ENCODE results near the gene ARL16. TPM values are rescaled to one million over a fixed set of nuclear protein-coding genes. Genes with fewer than 3 reads are reported as not detected.

The ARL16 gene
- total RNA-seq, 1 experiment from 2014 or later, result 52.7 TPM

DNA sequence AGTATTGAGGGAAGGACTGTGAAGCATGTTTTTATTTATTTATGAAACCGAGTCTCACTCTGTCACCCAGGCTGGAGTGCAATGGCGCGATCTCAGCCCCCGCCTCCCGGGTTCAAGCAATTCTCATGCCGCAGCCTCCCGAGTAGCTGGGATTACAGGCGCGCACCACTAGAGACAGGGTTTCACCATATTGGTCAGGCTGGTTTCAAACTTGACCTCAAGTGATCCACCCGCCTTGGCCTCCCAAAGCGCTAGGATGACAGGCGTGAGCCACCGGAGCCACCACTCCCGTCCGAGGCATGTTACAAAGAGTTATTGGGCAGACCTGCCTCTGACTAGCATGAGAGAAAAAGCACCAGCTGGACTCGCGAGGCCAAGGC, 22.6 kb upstream of the ARL16 start:
- CTCF ChIA-PET, result no interaction called here
- no peak overlapping the region for H3K4me3 ChIP-seq (ENCODE audit: low read depth in 2 of 2, low read length in 2 of 2)
- H3K9me3 ChIP-seq (ENCODE audit: control insufficient read depth, insufficient read depth, low read depth, low read length), result no peaks in the 10 kb centered on the region
- ATAC-seq, result no peak
- POLR2A ChIA-PET, result no interaction called here
- no peak for DNase-seq (ENCODE audit: low read depth, low spot score)
- H3K27ac ChIP-seq (ENCODE audit: low read length), result no peak overlapping the region
- TF ChIP-seq POLR2AphosphoS5 (IDR thresholded peaks at IDR 0.05; ENCODE audit: low read depth, low read length) (no peak), SIN3A (IDR thresholded peaks at IDR 0.05; ENCODE audit: borderline replicate concordance, insufficient read depth, low read depth, low read length) (no peak), TCF7L2 (IDR thresholded peaks at IDR 0.05; ENCODE audit: low read depth, low read length) (no peak)
- TF ChIP-seq, protein P1, sequence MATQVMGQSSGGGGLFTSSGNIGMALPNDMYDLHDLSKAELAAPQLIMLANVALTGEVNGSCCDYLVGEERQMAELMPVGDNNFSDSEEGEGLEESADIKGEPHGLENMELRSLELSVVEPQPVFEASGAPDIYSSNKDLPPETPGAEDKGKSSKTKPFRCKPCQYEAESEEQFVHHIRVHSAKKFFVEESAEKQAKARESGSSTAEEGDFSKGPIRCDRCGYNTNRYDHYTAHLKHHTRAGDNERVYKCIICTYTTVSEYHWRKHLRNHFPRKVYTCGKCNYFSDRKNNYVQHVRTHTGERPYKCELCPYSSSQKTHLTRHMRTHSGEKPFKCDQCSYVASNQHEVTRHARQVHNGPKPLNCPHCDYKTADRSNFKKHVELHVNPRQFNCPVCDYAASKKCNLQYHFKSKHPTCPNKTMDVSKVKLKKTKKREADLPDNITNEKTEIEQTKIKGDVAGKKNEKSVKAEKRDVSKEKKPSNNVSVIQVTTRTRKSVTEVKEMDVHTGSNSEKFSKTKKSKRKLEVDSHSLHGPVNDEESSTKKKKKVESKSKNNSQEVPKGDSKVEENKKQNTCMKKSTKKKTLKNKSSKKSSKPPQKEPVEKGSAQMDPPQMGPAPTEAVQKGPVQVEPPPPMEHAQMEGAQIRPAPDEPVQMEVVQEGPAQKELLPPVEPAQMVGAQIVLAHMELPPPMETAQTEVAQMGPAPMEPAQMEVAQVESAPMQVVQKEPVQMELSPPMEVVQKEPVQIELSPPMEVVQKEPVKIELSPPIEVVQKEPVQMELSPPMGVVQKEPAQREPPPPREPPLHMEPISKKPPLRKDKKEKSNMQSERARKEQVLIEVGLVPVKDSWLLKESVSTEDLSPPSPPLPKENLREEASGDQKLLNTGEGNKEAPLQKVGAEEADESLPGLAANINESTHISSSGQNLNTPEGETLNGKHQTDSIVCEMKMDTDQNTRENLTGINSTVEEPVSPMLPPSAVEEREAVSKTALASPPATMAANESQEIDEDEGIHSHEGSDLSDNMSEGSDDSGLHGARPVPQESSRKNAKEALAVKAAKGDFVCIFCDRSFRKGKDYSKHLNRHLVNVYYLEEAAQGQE (IDR thresholded peaks at IDR 0.05; ENCODE audit: insufficient read depth in 1 of 2, low read depth in 2 of 2, low read length in 1 of 2), result no peak
- TF ChIP-seq, protein P2, sequence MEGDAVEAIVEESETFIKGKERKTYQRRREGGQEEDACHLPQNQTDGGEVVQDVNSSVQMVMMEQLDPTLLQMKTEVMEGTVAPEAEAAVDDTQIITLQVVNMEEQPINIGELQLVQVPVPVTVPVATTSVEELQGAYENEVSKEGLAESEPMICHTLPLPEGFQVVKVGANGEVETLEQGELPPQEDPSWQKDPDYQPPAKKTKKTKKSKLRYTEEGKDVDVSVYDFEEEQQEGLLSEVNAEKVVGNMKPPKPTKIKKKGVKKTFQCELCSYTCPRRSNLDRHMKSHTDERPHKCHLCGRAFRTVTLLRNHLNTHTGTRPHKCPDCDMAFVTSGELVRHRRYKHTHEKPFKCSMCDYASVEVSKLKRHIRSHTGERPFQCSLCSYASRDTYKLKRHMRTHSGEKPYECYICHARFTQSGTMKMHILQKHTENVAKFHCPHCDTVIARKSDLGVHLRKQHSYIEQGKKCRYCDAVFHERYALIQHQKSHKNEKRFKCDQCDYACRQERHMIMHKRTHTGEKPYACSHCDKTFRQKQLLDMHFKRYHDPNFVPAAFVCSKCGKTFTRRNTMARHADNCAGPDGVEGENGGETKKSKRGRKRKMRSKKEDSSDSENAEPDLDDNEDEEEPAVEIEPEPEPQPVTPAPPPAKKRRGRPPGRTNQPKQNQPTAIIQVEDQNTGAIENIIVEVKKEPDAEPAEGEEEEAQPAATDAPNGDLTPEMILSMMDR (IDR thresholded peaks at IDR 0.05), result no peak
- intact Hi-C loops (cut with micrococcal nuclease; ENCODE audit: unreplicated experiment) (no loop called here), in situ Hi-C loops (cut with HindIII; ENCODE audit: low pct_unique_long_range_greater_than_20kb, low sequenced_read_pairs) (no loop called here)
- no peaks in the 10 kb centered on the region for H3K27me3 ChIP-seq (ENCODE audit: control insufficient read depth, insufficient read depth, low read length)
- peaks cover 29% of the 10 kb centered on the region for H3K4me1 ChIP-seq (ENCODE audit: control insufficient read depth, insufficient read depth, low read length)
- H3K36me3 ChIP-seq (ENCODE audit: control insufficient read depth, insufficient read depth, low read length), result peaks cover 20% of the 10 kb centered on the region; the same call in 1 of the 2 replicates
- BruUV-seq (replicated peaks), result no TSS peak

DNA sequence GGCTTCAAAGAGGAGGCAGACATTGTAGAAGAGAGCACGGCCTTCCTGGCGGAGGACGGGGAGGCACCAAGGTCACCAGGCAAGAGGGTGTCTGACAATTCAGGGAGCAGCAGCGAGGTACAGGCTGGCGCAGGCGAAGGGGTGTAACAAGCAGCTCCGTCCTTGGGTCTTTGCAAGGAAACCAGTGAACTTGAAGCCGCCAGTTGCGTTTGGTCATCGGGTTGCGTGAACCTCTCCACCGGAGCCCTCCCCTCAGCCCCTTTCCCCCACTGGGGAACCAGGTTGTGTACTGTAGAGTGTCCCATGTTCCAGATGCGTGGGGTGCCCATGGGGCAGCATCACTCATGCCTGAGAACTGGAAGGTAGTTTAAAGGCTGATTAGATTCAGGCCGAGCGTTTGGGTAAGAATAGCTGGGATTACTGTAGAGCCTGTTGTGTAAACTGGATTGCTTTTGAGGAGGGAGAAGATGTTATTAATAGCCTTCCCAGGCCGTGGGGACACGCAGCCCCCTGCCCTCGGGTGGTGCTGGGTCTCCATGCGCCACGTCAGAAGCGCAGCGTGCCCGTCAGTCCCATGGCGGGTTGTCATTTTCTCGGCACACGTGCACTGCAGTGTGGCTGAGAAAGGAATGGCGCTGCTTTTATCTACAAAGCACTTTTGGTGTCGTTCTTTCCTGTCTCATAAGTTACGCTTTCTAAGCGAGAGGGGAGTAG, 22.1 kb upstream of the ARL16 start:
- ATAC-seq (no peak), DNase-seq (ENCODE audit: low read depth, low spot score) (no peak)
- no peaks in the 10 kb centered on the region for H3K9me3 ChIP-seq (ENCODE audit: control insufficient read depth, insufficient read depth, low read depth, low read length)
- intact Hi-C loops (cut with micrococcal nuclease; ENCODE audit: unreplicated experiment) (no loop called here), in situ Hi-C loops (cut with HindIII; ENCODE audit: low pct_unique_long_range_greater_than_20kb, low sequenced_read_pairs) (no loop called here)
- H3K36me3 ChIP-seq (ENCODE audit: control insufficient read depth, insufficient read depth, low read length), result peaks cover 20% of the 10 kb centered on the region; the same call in 1 of the 2 replicates
- TF ChIP-seq, protein P2 (IDR thresholded peaks at IDR 0.05), result no peak
- TF ChIP-seq POLR2AphosphoS5 (IDR thresholded peaks at IDR 0.05; ENCODE audit: low read depth, low read length) (no peak), SIN3A (IDR thresholded peaks at IDR 0.05; ENCODE audit: borderline replicate concordance, insufficient read depth, low read depth, low read length) (no peak), TCF7L2 (IDR thresholded peaks at IDR 0.05; ENCODE audit: low read depth, low read length) (no peak)
- TF ChIP-seq, protein P1 (IDR thresholded peaks at IDR 0.05; ENCODE audit: insufficient read depth in 1 of 2, low read depth in 2 of 2, low read length in 1 of 2), result no peak
- no peak overlapping the region for H3K27ac ChIP-seq (ENCODE audit: low read length)
- H3K4me1 ChIP-seq (ENCODE audit: control insufficient read depth, insufficient read depth, low read length), result peaks cover 29% of the 10 kb centered on the region
- no peak overlapping the region for H3K4me3 ChIP-seq (ENCODE audit: low read depth in 2 of 2, low read length in 2 of 2)
- TSS peak; percentile 67 for BruUV-seq (replicated peaks)
- ChIA-PET POLR2A (interaction anchor here (0.7 kb wide), 1 partner anchor 113 kb away, joined by 3 read pairs; no protein-coding TSS in a partner anchor), CTCF (no interaction called here)
- no peaks in the 10 kb centered on the region for H3K27me3 ChIP-seq (ENCODE audit: control insufficient read depth, insufficient read depth, low read length)
